HG03139 (cell line): Measurements from ENCODE around the gene PDE4D.
"Not testable (repeated sequence)": the region's sequence is repeated elsewhere in the genome, so short reads cannot be mapped to it uniquely, and the experiment has no call there.

Experiments used
- ATAC-seq: cut with Tn5 transposase; IDR thresholded peaks from one replicate; pipeline ENCODE4 v1.9.1; 2021; ENCODE audit not compliant: unreplicated experiment

Gene PDE4D

DNA sequence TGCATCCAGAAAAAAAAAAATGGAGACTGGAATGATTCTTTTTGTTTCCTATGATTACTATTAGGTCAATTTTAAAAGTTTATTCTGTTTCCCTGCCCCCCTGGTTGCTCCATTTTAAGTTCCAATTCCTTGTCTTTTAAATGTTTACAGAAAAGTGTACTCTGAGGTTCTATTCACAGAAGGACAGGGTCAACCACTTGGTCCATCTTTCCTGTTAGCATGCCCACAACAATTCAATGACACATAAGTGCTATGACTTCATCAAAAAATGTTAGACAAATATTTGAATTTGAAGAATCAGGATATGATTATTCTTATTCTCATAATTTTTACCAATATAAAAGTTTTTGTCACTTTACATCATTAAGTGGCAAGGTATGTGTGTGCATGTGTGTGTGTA is 123.7 kb downstream of the PDE4D start:
- ATAC-seq: no peak

- no peak for ATAC-seq
Observed at GRCh38 chr5:59769041-59769360, 124.5 kb downstream of the PDE4D start.

DNA sequence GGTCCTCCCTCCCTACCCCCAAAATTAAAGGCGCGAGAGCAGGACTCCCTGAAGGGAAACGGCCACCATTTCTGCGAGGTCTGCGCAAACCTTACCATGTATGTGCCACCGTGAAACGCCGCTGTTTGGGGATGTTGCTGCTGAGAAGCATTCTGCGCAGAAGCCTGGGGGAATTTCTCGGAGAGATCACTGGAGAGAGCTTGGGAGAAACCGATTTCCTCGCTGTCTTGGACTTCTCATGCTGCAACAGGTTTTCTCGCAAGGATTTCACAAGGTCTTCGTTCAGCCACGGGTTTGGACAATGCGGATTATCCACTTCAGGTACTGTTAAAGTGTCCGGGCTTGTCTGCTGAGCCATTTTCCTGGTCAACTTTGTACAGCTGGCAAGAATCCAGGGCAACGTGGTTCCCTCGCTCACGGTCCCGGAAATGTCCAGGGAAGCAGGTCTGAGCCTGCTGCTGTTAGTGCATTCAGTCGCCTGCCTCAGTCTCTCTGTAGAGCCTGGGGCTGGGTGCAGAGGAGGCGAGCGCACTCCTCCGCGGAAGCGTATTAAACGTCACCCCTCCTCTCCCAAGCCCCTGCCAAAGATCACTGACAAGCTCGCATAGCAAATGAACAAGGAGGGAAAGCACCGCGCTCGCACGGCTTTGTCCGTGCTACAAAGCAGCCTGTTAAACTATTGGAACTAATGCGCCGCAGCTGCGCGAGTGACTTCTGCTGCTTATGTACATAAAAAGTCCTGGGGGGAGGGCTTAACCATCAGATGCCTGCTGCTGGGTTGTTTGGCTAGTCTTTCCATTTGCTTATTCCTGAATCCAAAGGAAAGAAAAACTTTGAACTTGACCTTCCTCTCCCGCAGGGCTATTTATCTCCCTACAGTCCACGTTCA is 125.1 kb downstream of the PDE4D start:
- ATAC-seq: peak; percentile 58

DNA sequence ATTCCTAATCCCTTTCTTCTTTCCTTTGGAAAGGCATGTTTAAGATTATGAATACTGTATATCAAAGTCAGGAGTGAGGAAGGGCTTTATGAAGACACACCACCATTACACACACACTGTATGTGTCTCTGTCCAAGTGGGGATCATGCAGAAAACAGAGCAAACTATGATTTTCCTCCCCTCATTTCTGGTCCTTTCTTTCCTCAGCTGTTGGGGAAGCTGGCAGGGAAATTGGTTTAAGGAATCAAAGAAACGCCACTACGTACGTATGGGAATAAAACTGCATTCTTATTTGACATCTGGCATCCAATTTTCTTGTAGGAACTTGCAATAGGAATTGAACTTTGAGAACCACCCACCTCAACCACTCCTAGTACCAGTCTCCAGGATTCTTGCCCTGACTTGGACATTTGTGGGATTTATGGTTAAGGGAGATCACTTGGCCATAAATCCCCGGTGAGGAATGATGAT is 125.8 kb downstream of the PDE4D start:
- ATAC-seq: no peak

DNA sequence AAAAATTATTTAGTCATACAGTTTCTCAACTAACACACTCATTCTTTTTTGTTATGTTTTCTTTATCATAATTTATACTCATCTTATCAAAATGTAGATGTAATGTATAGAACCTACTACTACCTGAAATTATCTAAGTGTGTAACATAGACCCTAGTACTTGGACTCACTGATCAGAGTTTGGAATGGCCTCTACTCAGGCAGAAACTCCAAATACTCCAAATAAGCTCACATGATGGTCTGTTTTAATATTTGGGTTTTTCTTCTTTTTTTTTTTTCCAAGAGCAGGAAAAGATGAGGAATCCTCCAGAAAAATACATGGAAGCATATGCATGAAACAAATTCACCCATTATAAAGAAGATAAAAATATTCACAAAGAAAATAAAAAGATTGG is 126.3 kb downstream of the PDE4D start:
- no peak for ATAC-seq

DNA sequence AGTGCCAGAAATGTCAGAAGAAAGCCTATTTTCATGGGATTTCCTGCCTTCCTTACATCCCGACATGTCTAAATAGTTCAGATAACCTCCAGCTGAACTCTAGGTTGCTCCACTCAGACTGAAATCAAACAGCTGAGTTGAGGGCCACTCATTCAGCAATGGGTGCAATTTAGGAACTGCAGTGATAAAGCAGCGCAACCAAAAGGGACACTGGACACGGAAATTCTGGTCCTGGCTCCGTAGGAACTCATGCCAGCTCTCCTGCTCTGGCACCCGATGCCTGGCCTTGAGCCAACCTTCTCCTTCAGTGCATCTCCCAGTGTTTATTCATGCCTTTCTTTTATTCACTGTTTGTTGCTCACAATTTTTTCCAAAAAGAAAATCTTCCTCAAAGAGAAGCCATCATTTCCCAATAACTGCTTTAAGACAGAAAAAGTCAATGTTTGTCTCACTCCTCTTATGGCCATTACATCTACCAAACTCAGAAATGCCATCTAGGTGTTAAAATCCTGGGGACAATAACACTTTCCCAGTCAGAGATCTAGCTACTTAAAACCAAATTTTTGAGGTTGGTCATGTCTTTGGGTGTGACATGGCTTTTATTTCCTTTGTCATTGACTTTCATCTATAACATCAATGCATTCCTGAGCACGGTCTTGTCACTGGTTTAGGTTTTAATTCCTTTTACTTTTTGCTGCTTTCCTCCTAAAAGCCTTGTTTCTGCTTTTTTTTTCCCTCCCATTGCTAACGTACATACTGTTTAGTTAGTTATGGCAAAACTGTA is 126.9 kb downstream of the PDE4D start:
- no peak for ATAC-seq

DNA sequence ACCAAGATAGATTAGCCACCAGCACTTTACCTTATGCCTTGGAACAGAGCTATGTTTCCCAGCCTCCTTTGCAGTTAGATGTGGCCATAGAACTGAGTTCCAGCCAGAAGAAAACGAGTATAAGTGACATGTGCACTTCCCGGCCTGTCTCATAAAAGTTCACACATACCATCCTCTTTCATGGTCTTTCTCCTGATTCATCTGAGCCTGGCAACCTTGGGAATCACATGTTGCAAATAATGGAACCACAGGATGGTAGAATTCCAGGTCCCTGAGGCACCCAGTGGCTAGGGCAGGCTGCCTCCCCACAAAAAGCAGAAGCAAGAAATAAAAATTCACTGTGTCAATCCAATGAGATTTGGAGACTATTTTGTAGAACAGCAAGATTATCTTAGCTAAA is 128.1 kb downstream of the PDE4D start:
- no peak for ATAC-seq

GRCh38 chr5:59764361-59764760 is 129.2 kb downstream of the PDE4D start:
- no peak for ATAC-seq

- no peak for ATAC-seq
Observed at GRCh38 chr5:59763541-59763940, 130.0 kb downstream of the PDE4D start.

DNA sequence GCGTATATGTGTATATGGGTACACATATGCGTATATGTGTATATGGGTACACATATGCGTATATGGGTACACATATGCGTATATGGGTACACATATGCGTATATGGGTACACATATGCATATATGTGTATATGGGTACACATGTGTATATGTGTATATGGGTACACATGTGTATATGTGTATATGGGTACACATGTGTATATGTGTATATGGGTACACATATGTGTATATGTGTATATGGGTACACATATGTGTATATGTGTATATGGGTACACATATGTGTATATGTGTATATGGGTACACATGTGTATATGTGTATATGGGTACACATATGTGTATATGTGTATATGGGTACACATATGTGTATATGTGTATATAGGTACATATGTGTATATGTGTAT is 131.3 kb downstream of the PDE4D start:
- not testable (repeated sequence) for ATAC-seq

GRCh38 chr5:59760785-59761348 is 132.7 kb downstream of the PDE4D start:
- peak; percentile 76 for ATAC-seq

DNA sequence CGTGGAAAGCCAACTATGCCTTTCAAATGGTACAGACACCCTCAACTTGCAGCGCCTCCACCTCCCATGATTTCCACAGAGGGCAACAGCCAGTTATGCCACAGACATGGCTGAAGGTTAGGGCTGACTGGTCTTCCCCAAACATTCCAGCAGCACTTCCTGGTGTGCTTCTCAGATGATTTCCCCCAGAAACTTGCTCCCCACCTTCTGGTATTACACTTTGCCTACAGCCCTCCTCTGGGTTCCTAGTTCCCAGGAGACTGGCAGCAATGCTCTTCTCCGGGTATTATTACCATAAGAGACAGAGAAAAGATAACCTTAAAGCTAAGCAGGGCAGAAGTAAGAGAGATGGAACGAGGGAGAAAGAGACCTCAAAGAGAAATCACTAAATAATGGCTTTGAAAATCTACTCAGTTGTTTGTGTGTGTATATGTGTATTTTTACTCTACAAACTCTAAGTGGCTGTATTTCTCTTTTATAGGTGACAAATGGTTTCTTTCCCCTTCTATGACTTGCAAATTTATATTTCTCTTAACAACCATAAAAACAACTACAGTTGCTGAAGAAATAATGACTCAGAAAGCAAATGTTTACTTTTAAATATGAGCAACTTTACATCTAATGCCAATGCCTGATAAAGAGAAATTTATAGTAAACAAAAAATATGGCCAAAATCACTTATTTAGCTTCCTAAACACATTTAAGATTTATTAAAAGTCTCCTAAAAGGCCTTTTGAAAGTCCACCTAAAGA is 133.8 kb downstream of the PDE4D start:
- ATAC-seq: no peak

- ATAC-seq: no peak
Observed at GRCh38 chr5:59758566-59758965, 135.0 kb downstream of the PDE4D start.

DNA sequence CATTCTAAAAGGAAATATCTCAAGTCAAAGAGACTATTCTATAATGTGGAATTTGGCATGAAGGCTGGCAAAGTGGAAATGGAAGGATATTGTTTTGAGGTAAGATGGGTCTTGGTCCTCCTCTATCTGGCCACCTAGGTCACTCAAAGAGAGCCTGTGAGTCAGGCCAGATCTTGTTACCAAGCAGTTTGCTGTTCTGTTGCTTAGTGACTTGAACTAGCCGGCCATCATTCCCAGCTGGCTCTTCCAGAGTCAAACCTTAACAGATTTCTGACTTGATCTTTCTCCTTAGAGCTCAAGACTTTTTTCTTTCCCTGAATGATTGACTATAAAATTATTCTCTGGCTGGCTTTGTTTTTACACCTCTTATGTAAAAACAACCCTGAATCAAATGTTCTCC is 136.1 kb downstream of the PDE4D start:
- ATAC-seq: no peak

DNA sequence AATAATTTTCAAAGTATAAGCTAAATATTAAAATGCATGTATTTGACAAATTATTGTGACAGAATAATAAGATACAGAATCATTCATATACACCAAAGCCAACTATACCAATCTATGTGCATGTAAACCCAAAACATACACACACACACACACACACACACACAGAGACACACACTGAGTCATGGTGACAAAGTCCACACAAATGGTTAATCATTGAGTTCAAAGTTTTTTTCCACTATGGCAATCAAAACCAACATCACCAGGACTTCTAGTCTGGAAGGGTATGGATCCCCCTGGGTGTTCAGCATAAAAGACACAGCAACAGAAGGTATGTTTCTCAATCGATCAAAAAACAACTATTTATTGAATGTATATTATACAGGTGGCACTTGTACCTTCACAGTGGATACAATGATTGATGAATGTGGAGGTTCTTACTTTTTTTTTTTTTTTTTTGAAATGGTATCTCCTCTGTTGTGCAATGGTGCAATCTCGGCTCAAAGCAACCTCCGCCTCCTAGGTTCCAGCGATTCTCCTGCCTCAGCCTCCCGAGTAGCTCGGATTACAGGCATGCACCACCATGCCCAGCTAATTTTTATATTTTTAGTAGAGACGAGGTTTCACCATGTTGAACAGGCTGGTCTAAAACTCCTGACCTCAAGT is 137.0 kb downstream of the PDE4D start:
- ATAC-seq: no peak

- ATAC-seq: no peak
Observed at GRCh38 chr5:59755476-59755875, 138.1 kb downstream of the PDE4D start.

- no peak for ATAC-seq
Observed at GRCh38 chr5:59753599-59753998, 139.9 kb downstream of the PDE4D start.

DNA sequence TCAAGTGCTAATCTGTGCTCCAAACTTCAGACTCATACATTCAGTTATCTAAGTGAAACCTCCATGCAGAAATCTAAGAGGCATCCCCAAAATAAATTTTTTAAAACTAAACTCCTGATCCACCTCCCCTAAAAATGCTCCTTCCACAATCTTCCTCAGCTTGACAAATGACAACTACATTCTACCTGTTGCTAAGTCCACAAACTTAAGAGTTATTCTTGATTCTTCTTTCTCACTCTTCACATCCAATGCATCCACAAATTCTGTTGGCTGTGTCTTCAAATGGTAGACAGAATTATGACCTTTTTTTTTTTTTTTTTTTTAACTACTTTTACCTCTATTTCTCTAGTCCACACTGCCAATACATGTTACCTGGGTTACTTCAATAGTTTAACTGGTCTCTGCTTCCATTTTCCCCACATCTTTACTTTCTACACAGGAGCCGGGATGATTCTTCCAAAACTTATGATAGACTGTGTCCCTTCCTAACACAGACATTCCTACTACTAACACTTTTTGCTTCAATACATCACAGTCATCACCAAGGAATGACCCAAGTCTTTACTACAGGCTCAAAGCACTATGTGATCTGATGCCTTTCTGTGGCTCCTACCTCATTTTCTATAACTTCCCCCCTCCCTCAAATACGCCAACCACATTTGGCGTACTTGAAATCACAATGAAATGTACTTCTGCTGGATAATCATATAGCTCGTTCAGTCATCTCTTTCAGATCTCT is 143.6 kb downstream of the PDE4D start:
- ATAC-seq: no peak

DNA sequence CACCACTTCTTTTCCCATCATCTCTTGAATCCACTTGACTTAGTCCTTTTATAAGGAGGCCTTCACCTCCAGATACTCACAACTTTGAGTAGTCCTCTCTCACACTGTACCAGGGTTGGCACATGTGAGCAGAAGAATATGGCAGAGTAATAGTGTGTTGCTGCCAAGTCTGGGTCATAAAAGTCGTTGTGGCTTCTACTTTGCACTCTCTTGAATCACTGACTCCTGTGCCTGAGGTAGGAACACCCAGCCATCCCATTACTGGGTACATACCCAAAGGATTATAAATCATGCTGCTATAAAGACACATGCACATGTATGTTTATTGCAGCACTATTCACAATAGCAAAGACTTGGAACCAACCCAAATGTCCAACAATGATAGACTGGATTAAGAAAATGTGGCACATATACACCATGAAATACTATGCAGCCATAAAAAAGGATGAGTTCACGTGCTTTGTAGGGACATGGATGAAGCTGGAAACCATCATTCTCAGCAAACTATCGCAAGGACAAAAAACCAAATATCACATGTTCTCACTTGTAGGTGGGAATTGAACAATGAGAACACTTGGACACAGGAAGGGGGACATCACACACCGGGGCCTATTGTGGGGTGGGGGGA is 145.4 kb downstream of the PDE4D start:
- not testable (repeated sequence) for ATAC-seq
